BE2C (cell line): ENCODE data around the gene ZHX3.
"Not testable (repeated sequence)": the region's sequence is repeated elsewhere in the genome, so short reads cannot be mapped to it uniquely, and the experiment has no call there.

Experiments
- DNase-seq: peaks from one replicate; pipeline ENCODE4 v3.0.0-alpha.2; 2020
- H3K27me3 ChIP-seq: fragments of 250-450 bp; sonication (Bioruptor Pico); 2 replicates; pipeline ENCODE4 v1.5.1; 2020; ENCODE audit warnings: mild to moderate bottlenecking
- H3K36me3 ChIP-seq: fragments of 250-450 bp; sonication (Bioruptor Pico); 2 replicates; pipeline ENCODE4 v1.5.1; 2020; ENCODE audit warnings: mild to moderate bottlenecking
- H3K4me1 ChIP-seq: fragments of 250-450 bp; sonication (Bioruptor Pico); 2 replicates; pipeline ENCODE4 v1.5.1; 2020
- H3K4me3 ChIP-seq: 2 replicates; pipeline ENCODE4 v1.5.1; 2011; ENCODE audit warnings: low read depth, low read length
- H3K9me3 ChIP-seq: fragments of 250-450 bp; sonication (Bioruptor Pico); 2 replicates; pipeline ENCODE4 v1.5.1; 2020
- CTCF ChIP-seq: IDR thresholded peaks from 2 replicates; pipeline ENCODE4 v1.5.1; 2012; ENCODE audit warnings: mild to moderate bottlenecking, low read depth, low read length

ZHX3 gene

GRCh38 chr20:41320441-41320840 lies 2.9 kb upstream of the ZHX3 start:
- no peak for TF ChIP-seq CTCF
- no peaks in the 10 kb centered on the region for H3K4me1 ChIP-seq
- DNase-seq: no peak
- H3K9me3 ChIP-seq: no peaks in the 10 kb centered on the region
- H3K27me3 ChIP-seq: no peaks in the 10 kb centered on the region
- H3K36me3 ChIP-seq: no peaks in the 10 kb centered on the region
- H3K4me3 ChIP-seq: no peak overlapping the region

- Histone ChIP-seq H3K27me3 (no peaks in the 10 kb centered on the region), H3K9me3 (no peaks in the 10 kb centered on the region), H3K36me3 (no peaks in the 10 kb centered on the region), H3K4me1 (no peaks in the 10 kb centered on the region), H3K4me3 (peak overlapping the region; percentile 68)
- TF ChIP-seq CTCF: no peak
- no peak for DNase-seq
These were observed 729 bp upstream of the ZHX3 start for GRCh38 chr20:41318271-41318649.

GRCh38 chr20:41316602-41317545 lies 657 bp downstream of the ZHX3 start:
- Histone ChIP-seq H3K4me3 (peak overlapping the region; percentile 77), H3K36me3 (no peaks in the 10 kb centered on the region), H3K4me1 (no peaks in the 10 kb centered on the region), H3K27me3 (no peaks in the 10 kb centered on the region), H3K9me3 (no peaks in the 10 kb centered on the region)
- peak; percentile 87 for DNase-seq
- TF ChIP-seq CTCF: no peak

- no peak for TF ChIP-seq CTCF
- no peak for DNase-seq
- no peaks in the 10 kb centered on the region for H3K27me3 ChIP-seq
- H3K36me3 ChIP-seq: no peaks in the 10 kb centered on the region
- no peaks in the 10 kb centered on the region for H3K4me1 ChIP-seq
- H3K9me3 ChIP-seq: no peaks in the 10 kb centered on the region
- H3K4me3 ChIP-seq: peak overlapping the region; percentile 77
These were observed 1.5 kb downstream of the ZHX3 start for GRCh38 chr20:41316051-41316450.

- H3K4me1 ChIP-seq: no peaks in the 10 kb centered on the region
- H3K36me3 ChIP-seq: no peaks in the 10 kb centered on the region
- DNase-seq: no peak
- no peak for TF ChIP-seq CTCF
- no peak overlapping the region for H3K4me3 ChIP-seq
- H3K27me3 ChIP-seq: no peaks in the 10 kb centered on the region
- H3K9me3 ChIP-seq: no peaks in the 10 kb centered on the region
These were observed 3.1 kb downstream of the ZHX3 start for GRCh38 chr20:41314386-41314785.

GRCh38 chr20:41312009-41312408 lies 5.5 kb downstream of the ZHX3 start:
- not testable (repeated sequence) for H3K36me3 ChIP-seq, H3K27me3 ChIP-seq, H3K4me1 ChIP-seq, H3K4me3 ChIP-seq, H3K9me3 ChIP-seq, DNase-seq
